ENCODE measurements around the gene SNED1.

SNED1 gene

GRCh38 chr2:241052677-241053360, 54.4 kb downstream of the SNED1 start:
- H3K36me3 Mint-ChIP-seq: peaks cover 4 to 9% of the 10 kb centered on the region in 2 donors
- ATAC-seq (replicated peaks) (no peak), DNase-seq (no peak)
- no peaks in the 10 kb centered on the region for H3K27me3 Mint-ChIP-seq
- no peak overlapping the region for H3K4me3 Mint-ChIP-seq
- H3K9me3 Mint-ChIP-seq: no peaks in the 10 kb centered on the region
- H3K4me1 Mint-ChIP-seq: no peaks in the 10 kb centered on the region
- H3K27ac Mint-ChIP-seq: peak overlapping the region; percentile 25

- no peaks in the 10 kb centered on the region for H3K4me1 Mint-ChIP-seq
- DNase-seq: no peak
- no peaks in the 10 kb centered on the region for H3K27me3 Mint-ChIP-seq
- H3K4me3 Mint-ChIP-seq: no peak overlapping the region
- H3K9me3 Mint-ChIP-seq: no peaks in the 10 kb centered on the region
- peaks cover 5 to 9% of the 10 kb centered on the region in 2 donors for H3K36me3 Mint-ChIP-seq
- no peak overlapping the region for H3K27ac Mint-ChIP-seq
- ATAC-seq (replicated peaks): no peak
Measured at GRCh38 chr2:241053576-241054251, 55.3 kb downstream of the SNED1 start.

- no peak overlapping the region for H3K27ac Mint-ChIP-seq
- peaks cover 2 to 4% of the 10 kb centered on the region in 2 donors for H3K36me3 Mint-ChIP-seq
- no peak for DNase-seq
- no peaks in the 10 kb centered on the region for H3K9me3 Mint-ChIP-seq
- no peak overlapping the region for H3K4me3 Mint-ChIP-seq
- H3K27me3 Mint-ChIP-seq: peaks cover 3 to 23% of the 10 kb centered on the region in 2 donors
- H3K4me1 Mint-ChIP-seq: peaks cover 6 to 11% of the 10 kb centered on the region in 2 donors
- no peak for ATAC-seq (replicated peaks)
Measured at GRCh38 chr2:241061275-241061674, 62.9 kb downstream of the SNED1 start.

- DNase-seq (no peak), ATAC-seq (replicated peaks) (no peak)
- Mint-ChIP-seq H3K27ac (peak overlapping the region; percentile 5), H3K4me1 (peaks cover 6 to 11% of the 10 kb centered on the region in 2 donors), H3K4me3 (no peak overlapping the region), H3K27me3 (peaks cover 3 to 23% of the 10 kb centered on the region in 2 donors), H3K9me3 (no peaks in the 10 kb centered on the region), H3K36me3 (peaks cover 1 to 5% of the 10 kb centered on the region in 2 donors)
Measured at GRCh38 chr2:241062389-241063092, 64.1 kb downstream of the SNED1 start.

GRCh38 chr2:241063093-241063551, 64.7 kb downstream of the SNED1 start:
- Mint-ChIP-seq H3K9me3 (no peaks in the 10 kb centered on the region), H3K4me1 (peaks cover 6 to 11% of the 10 kb centered on the region in 2 donors), H3K36me3 (peaks cover 1 to 5% of the 10 kb centered on the region in 2 donors), H3K27ac (peak overlapping the region; percentile 5), H3K27me3 (peaks cover 3 to 23% of the 10 kb centered on the region in 2 donors), H3K4me3 (no peak overlapping the region)
- DNase-seq (no peak), ATAC-seq (replicated peaks) (no peak)

- ATAC-seq (replicated peaks) (peak in 1 of 2 donors; percentile 28), DNase-seq (no peak)
- Mint-ChIP-seq H3K27ac (no peak overlapping the region), H3K36me3 (peaks cover 0 to 5% of the 10 kb centered on the region in 2 donors), H3K4me1 (peaks cover 6 to 11% of the 10 kb centered on the region in 2 donors), H3K4me3 (peak overlapping the region; percentile 47 to 71), H3K27me3 (peaks cover 3 to 23% of the 10 kb centered on the region in 2 donors), H3K9me3 (no peaks in the 10 kb centered on the region)
Measured at GRCh38 chr2:241063587-241063986, 65.2 kb downstream of the SNED1 start.

- H3K27me3 Mint-ChIP-seq: peaks cover 3 to 23% of the 10 kb centered on the region in 2 donors
- H3K9me3 Mint-ChIP-seq: no peaks in the 10 kb centered on the region
- ATAC-seq (replicated peaks) (peak; percentile 80 to 84), DNase-seq (peak; percentile 47)
- H3K36me3 Mint-ChIP-seq: peaks cover 4 to 5% of the 10 kb centered on the region in 2 donors
- peaks cover 6 to 11% of the 10 kb centered on the region in 2 donors for H3K4me1 Mint-ChIP-seq
- no peak overlapping the region for H3K27ac Mint-ChIP-seq
- peak overlapping the region; percentile 60 to 71 for H3K4me3 Mint-ChIP-seq
Measured at GRCh38 chr2:241064008-241064801, 65.8 kb downstream of the SNED1 start.

GRCh38 chr2:241064802-241065354, 66.5 kb downstream of the SNED1 start:
- no peak for DNase-seq
- Mint-ChIP-seq H3K27ac (peak overlapping the region; percentile 31), H3K9me3 (no peaks in the 10 kb centered on the region), H3K36me3 (peaks cover 4 to 5% of the 10 kb centered on the region in 2 donors), H3K4me1 (peaks cover 6 to 11% of the 10 kb centered on the region in 2 donors), H3K4me3 (no peak overlapping the region), H3K27me3 (peaks cover 3 to 23% of the 10 kb centered on the region in 2 donors)
- no peak for ATAC-seq (replicated peaks)

- peaks cover 4 to 5% of the 10 kb centered on the region in 2 donors for H3K36me3 Mint-ChIP-seq
- H3K27ac Mint-ChIP-seq: no peak overlapping the region
- ATAC-seq (replicated peaks) (no peak), DNase-seq (no peak)
- H3K4me3 Mint-ChIP-seq: no peak overlapping the region
- H3K27me3 Mint-ChIP-seq: peaks cover 3 to 23% of the 10 kb centered on the region in 2 donors
- peaks cover 6 to 11% of the 10 kb centered on the region in 2 donors for H3K4me1 Mint-ChIP-seq
- H3K9me3 Mint-ChIP-seq: no peaks in the 10 kb centered on the region
Measured at GRCh38 chr2:241065355-241065803, 67.0 kb downstream of the SNED1 start.

GRCh38 chr2:241066171-241066892, 67.9 kb downstream of the SNED1 start:
- no peak for ATAC-seq (replicated peaks)
- H3K4me3 Mint-ChIP-seq: no peak overlapping the region
- H3K4me1 Mint-ChIP-seq: peaks cover 6 to 11% of the 10 kb centered on the region in 2 donors
- H3K27me3 Mint-ChIP-seq: peaks cover 3 to 17% of the 10 kb centered on the region in 2 donors
- H3K9me3 Mint-ChIP-seq: no peaks in the 10 kb centered on the region
- peaks cover 8 to 9% of the 10 kb centered on the region in 2 donors for H3K36me3 Mint-ChIP-seq
- no peak overlapping the region for H3K27ac Mint-ChIP-seq
- DNase-seq: no peak

GRCh38 chr2:241066893-241067341, 68.5 kb downstream of the SNED1 start:
- Mint-ChIP-seq H3K27ac (no peak overlapping the region), H3K4me3 (no peak overlapping the region), H3K27me3 (peaks cover 3 to 17% of the 10 kb centered on the region in 2 donors), H3K4me1 (peaks cover 6 to 11% of the 10 kb centered on the region in 2 donors), H3K36me3 (peaks cover 8 to 9% of the 10 kb centered on the region in 2 donors), H3K9me3 (no peaks in the 10 kb centered on the region)
- DNase-seq: no peak
- ATAC-seq (replicated peaks): no peak

GRCh38 chr2:241067501-241068135, 69.2 kb downstream of the SNED1 start:
- DNase-seq (no peak), ATAC-seq (replicated peaks) (no peak)
- H3K27me3 Mint-ChIP-seq: peaks cover 3 to 16% of the 10 kb centered on the region in 2 donors
- H3K9me3 Mint-ChIP-seq: no peaks in the 10 kb centered on the region
- peaks cover 8 to 9% of the 10 kb centered on the region in 2 donors for H3K36me3 Mint-ChIP-seq
- H3K27ac Mint-ChIP-seq: no peak overlapping the region
- H3K4me3 Mint-ChIP-seq: no peak overlapping the region
- peaks cover 6 to 11% of the 10 kb centered on the region in 2 donors for H3K4me1 Mint-ChIP-seq

All from stimulated activated naive B cell treated with anti-CD40 and anti-IgM and Interleukin-4, amounts not matched to agents 10 μg/mL and 1 μg/mL and 100 μg/mL, for 72 hours (primary cell).